IMR-90 (cell line): ENCODE data around the gene CHST2.

Source experiments
- BHLHE40 ChIP-seq: fragments of 150-350 bp; IDR thresholded peaks from 2 replicates; pipeline ENCODE4 v1.6.1; 2016; ENCODE audit warnings: mild to moderate bottlenecking, low read depth, low read length
- POLR2A ChIP-seq: IDR thresholded peaks from 2 replicates; pipeline ENCODE4 v1.6.1; 2012; ENCODE audit warnings: mild to moderate bottlenecking, low read depth, low read length
- TF ChIP-seq, protein P1 (sequence below): conservative IDR thresholded peaks from 2 replicates; pipeline ENCODE4 v1.5.1; 2012; ENCODE audit warnings: mild to moderate bottlenecking, low read depth, low read length, improper control_type of control experiment

DNA sequence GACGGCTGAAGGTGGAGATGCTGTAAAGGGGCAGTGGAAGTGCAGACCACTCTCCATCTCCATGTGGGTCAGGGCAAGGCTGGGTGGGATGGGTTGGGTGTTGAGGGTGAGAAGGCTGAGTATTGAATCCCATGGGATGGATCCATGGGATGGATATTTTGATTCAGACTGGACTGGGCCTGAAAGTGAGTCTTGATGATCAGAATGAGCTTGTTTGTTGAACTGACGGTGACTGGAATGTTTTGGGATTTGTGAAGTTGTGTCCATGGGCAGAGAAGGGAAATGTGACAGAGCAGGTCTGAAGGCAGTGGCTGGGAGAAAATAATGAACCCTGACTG is 49.3 kb downstream of the CHST2 start:
- TF ChIP-seq POLR2A (no peak), BHLHE40 (no peak)
- TF ChIP-seq, protein P1, sequence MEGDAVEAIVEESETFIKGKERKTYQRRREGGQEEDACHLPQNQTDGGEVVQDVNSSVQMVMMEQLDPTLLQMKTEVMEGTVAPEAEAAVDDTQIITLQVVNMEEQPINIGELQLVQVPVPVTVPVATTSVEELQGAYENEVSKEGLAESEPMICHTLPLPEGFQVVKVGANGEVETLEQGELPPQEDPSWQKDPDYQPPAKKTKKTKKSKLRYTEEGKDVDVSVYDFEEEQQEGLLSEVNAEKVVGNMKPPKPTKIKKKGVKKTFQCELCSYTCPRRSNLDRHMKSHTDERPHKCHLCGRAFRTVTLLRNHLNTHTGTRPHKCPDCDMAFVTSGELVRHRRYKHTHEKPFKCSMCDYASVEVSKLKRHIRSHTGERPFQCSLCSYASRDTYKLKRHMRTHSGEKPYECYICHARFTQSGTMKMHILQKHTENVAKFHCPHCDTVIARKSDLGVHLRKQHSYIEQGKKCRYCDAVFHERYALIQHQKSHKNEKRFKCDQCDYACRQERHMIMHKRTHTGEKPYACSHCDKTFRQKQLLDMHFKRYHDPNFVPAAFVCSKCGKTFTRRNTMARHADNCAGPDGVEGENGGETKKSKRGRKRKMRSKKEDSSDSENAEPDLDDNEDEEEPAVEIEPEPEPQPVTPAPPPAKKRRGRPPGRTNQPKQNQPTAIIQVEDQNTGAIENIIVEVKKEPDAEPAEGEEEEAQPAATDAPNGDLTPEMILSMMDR, result no peak
